PC-9 (cell line): ENCODE data around the gene ADAMTSL1.

Source experiments
- EZH2 ChIP-seq: fragments of 200-600 bp; sonication (generic); IDR thresholded peaks from 2 replicates; pipeline ENCODE4 v1.8.0; 2017; ENCODE audit warnings: antibody characterized with exemption, low read depth
- TF ChIP-seq, protein P1 (sequence below): fragments of 200-600 bp; sonication (generic); conservative IDR thresholded peaks from 2 replicates; pipeline ENCODE4 v1.6.1; 2017; ENCODE audit warnings: mixed run types, antibody characterized with exemption, mild to moderate bottlenecking, moderate library complexity

DNA sequence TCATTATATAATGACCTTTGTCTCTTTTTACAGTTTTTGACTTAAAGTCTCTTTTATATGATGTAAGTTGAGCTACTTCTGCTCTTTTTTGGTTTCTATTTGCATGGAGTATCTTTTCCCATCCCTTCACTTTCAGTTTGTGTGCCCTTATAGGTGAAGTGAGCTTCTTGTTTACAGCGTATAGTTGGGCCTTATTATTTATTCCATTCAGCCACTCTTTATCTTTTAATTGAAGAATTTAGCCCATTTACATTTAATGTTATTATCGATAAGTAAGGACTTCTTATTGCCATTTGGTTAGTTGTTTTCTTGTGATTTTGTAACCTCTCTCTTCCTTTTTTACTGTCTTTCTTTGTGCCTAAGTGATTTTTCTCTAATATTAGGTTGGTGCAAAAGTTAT, 117.3 kb downstream of the ADAMTSL1 start:
- TF ChIP-seq, protein P1, sequence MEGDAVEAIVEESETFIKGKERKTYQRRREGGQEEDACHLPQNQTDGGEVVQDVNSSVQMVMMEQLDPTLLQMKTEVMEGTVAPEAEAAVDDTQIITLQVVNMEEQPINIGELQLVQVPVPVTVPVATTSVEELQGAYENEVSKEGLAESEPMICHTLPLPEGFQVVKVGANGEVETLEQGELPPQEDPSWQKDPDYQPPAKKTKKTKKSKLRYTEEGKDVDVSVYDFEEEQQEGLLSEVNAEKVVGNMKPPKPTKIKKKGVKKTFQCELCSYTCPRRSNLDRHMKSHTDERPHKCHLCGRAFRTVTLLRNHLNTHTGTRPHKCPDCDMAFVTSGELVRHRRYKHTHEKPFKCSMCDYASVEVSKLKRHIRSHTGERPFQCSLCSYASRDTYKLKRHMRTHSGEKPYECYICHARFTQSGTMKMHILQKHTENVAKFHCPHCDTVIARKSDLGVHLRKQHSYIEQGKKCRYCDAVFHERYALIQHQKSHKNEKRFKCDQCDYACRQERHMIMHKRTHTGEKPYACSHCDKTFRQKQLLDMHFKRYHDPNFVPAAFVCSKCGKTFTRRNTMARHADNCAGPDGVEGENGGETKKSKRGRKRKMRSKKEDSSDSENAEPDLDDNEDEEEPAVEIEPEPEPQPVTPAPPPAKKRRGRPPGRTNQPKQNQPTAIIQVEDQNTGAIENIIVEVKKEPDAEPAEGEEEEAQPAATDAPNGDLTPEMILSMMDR = no peak
- TF ChIP-seq EZH2 = no peak
